Neuronal stem cell (in vitro differentiated cells): Measurements from ENCODE around the gene STK31.
"Not testable (repeated sequence)": the region's sequence is repeated elsewhere in the genome, so short reads cannot be mapped to it uniquely, and the experiment has no call there.

Experiments used
- DNase-seq: peaks from one replicate; pipeline ENCODE4 v3.0.0-alpha.2; 2013; ENCODE audit warnings: low spot score
- H2AFZ ChIP-seq: one replicate; pipeline ENCODE4 v1.6.1; 2013; ENCODE audit warnings: mild to moderate bottlenecking, low read length, inconsistent platforms
- H2AK5ac ChIP-seq: 2 replicates; pipeline ENCODE4 v1.6.1; 2013; ENCODE audit warnings: low read depth, mild to moderate bottlenecking, inconsistent platforms, low read length, moderate library complexity, mixed read lengths
- H2BK120ac ChIP-seq: 2 replicates; pipeline ENCODE4 v1.6.1; 2013; ENCODE audit warnings: low read depth, mild to moderate bottlenecking, inconsistent platforms, low read length, moderate library complexity, mixed read lengths
- H2BK12ac ChIP-seq: one replicate; pipeline ENCODE4 v1.6.1; 2013; ENCODE audit warnings: low read length, inconsistent platforms
- H2BK15ac ChIP-seq: 2 replicates; pipeline ENCODE4 v1.6.1; 2013; ENCODE audit warnings: mild to moderate bottlenecking, low read length, inconsistent platforms, mixed read lengths
- H2BK5ac ChIP-seq: one replicate; pipeline ENCODE4 v1.6.1; 2013; ENCODE audit warnings: inconsistent platforms, mild to moderate bottlenecking, low read length, moderate library complexity
- H3K14ac ChIP-seq: one replicate; pipeline ENCODE4 v1.6.1; 2013; ENCODE audit warnings: low read length, inconsistent platforms
- H3K18ac ChIP-seq: 2 replicates; pipeline ENCODE4 v1.6.1; 2013; ENCODE audit warnings: low read length, inconsistent platforms
- H3K23ac ChIP-seq: 2 replicates; pipeline ENCODE4 v1.6.1; 2013; ENCODE audit warnings: low read depth, mild to moderate bottlenecking, mixed read lengths, low read length, inconsistent platforms; ENCODE audit not compliant: poor library complexity
- H3K27ac ChIP-seq: replicated peaks from 3 replicates; pipeline ENCODE4 v1.5.1; 2013; ENCODE audit warnings: low read length, inconsistent platforms
- H3K27me3 ChIP-seq, 3 experiments: 2 replicates each; pipeline ENCODE4 v1.6.1; 2013; ENCODE audit warnings: low read length in 3 of 3, mild to moderate bottlenecking in 2 of 3, inconsistent platforms in 1 of 3, low read depth in 1 of 3, mixed read lengths in 1 of 3, moderate library complexity in 1 of 3; ENCODE audit not compliant: control insufficient read depth in 3 of 3, insufficient read depth in 3 of 3
- H3K36me3 ChIP-seq, 2 donors: replicated peaks in 1 of 2; 2 replicates each; pipeline ENCODE4 v1.6.1; 2013; ENCODE audit warnings: low read length in 2 of 2; ENCODE audit not compliant: control insufficient read depth in 2 of 2, insufficient read depth in 2 of 2
- H3K4ac ChIP-seq: 2 replicates; pipeline ENCODE4 v1.6.1; 2013; ENCODE audit warnings: inconsistent platforms, mild to moderate bottlenecking, low read length, moderate library complexity
- H3K4me1 ChIP-seq, 2 donors: 1 replicate in 1 of 2; 2 replicates in 1 of 2; pipeline ENCODE4 v1.6.1; 2013; ENCODE audit warnings: low read length in 2 of 2, low read depth in 1 of 2; ENCODE audit not compliant: control insufficient read depth in 2 of 2, insufficient read depth in 1 of 2
- H3K4me2 ChIP-seq: one replicate; pipeline ENCODE4 v1.6.1; 2013; ENCODE audit warnings: mild to moderate bottlenecking, low read length, inconsistent platforms; ENCODE audit not compliant: insufficient read depth, poor library complexity, severe bottlenecking
- H3K4me3 ChIP-seq, 2 donors: 2 replicates each; pipeline ENCODE4 v1.5.1; 2013; ENCODE audit warnings: low read length in 2 of 2, mild to moderate bottlenecking in 2 of 2, inconsistent platforms in 1 of 2, moderate library complexity in 1 of 2
- H3K79me1 ChIP-seq: one replicate; pipeline ENCODE4 v1.6.1; 2013; ENCODE audit warnings: low read depth, mild to moderate bottlenecking, inconsistent platforms, low read length, moderate library complexity
- H3K9ac ChIP-seq: one replicate; pipeline ENCODE4 v1.6.1; 2013; ENCODE audit warnings: mild to moderate bottlenecking, low read depth, low read length, inconsistent platforms; ENCODE audit not compliant: poor library complexity
- H3K9me3 ChIP-seq, 2 donors: replicated peaks in 1 of 2; 2 replicates each; pipeline versions ENCODE3 to v1.6.1; 2013; ENCODE audit warnings: low read length in 2 of 2, mild to moderate bottlenecking in 2 of 2, inconsistent platforms in 1 of 2, low read depth in 1 of 2, mixed read lengths in 1 of 2, moderate library complexity in 1 of 2; ENCODE audit not compliant: control insufficient read depth in 2 of 2, insufficient read depth in 1 of 2
- H4K8ac ChIP-seq: one replicate; pipeline ENCODE4 v1.6.1; 2013; ENCODE audit warnings: low read depth, mild to moderate bottlenecking, inconsistent platforms, low read length, moderate library complexity
- H4K91ac ChIP-seq: one replicate; pipeline ENCODE4 v1.6.1; 2013; ENCODE audit warnings: low read length, low read depth, mild to moderate bottlenecking, inconsistent platforms; ENCODE audit not compliant: poor library complexity
- WGBS, 2 donors: extraction: QIAGEN DNeasy Blood & Tissue Kit; methylation state at CpG; one replicate each; pipeline ENCODE4 v1.1.7; 2013; ENCODE audit warnings: missing lambda C conversion rate in 2 of 2, mixed read lengths in 1 of 2; ENCODE audit not compliant: insufficient read length in 2 of 2, insufficient replicate concordance in 1 of 2; ENCODE audit errors: extremely low coverage in 2 of 2; 5-methylcytosine and 5-hydroxymethylcytosine counted together

The STK31 gene

GRCh38 chr7:23758839-23759238, 48.8 kb downstream of the STK31 start:
- not testable (repeated sequence) for H3K18ac ChIP-seq, H2BK5ac ChIP-seq, H3K27me3 ChIP-seq, H2BK120ac ChIP-seq, H4K8ac ChIP-seq, H3K9ac ChIP-seq, H3K4ac ChIP-seq, DNase-seq, H2AFZ ChIP-seq, H3K23ac ChIP-seq, H3K14ac ChIP-seq, H3K79me1 ChIP-seq, H3K9me3 ChIP-seq, H3K4me3 ChIP-seq, H3K4me2 ChIP-seq, H2AK5ac ChIP-seq, H2BK12ac ChIP-seq, H3K36me3 ChIP-seq, H3K4me1 ChIP-seq, H4K91ac ChIP-seq, H3K27ac ChIP-seq, H2BK15ac ChIP-seq
- WGBS, 2 donors: no CpG with 5 or more reads among the region's 3 CpGs

GRCh38 chr7:23759671-23760391, 49.8 kb downstream of the STK31 start:
- Histone ChIP-seq H3K18ac (no peak overlapping the region), H3K4me3 (no peak overlapping the region), H2BK12ac (no peak overlapping the region), H4K8ac (no peak overlapping the region), H3K4ac (no peak overlapping the region), H4K91ac (no peak overlapping the region), H3K79me1 (no peaks in the 10 kb centered on the region), H2BK5ac (no peak overlapping the region), H2BK120ac (no peak overlapping the region), H2AK5ac (no peak overlapping the region), H3K23ac (no peak overlapping the region), H3K9ac (no peak overlapping the region), H3K27me3 (no peaks in the 10 kb centered on the region), H3K9me3 (no peaks in the 10 kb centered on the region), H2BK15ac (no peak overlapping the region), H3K14ac (no peak overlapping the region), H3K4me1 (no peaks in the 10 kb centered on the region), H2AFZ (no peak overlapping the region), H3K4me2 (no peak overlapping the region), H3K27ac (no peak overlapping the region), H3K36me3 (no peaks in the 10 kb centered on the region)
- no peak for DNase-seq

GRCh38 chr7:23765943-23766342, 55.9 kb downstream of the STK31 start:
- Histone ChIP-seq H3K14ac (no peak overlapping the region), H4K8ac (no peak overlapping the region), H3K36me3 (no peaks in the 10 kb centered on the region), H2BK15ac (no peak overlapping the region), H4K91ac (no peak overlapping the region), H3K79me1 (no peaks in the 10 kb centered on the region), H2BK120ac (no peak overlapping the region), H3K4me1 (no peaks in the 10 kb centered on the region), H3K9me3 (no peaks in the 10 kb centered on the region), H3K27ac (no peak overlapping the region), H2AK5ac (no peak overlapping the region), H3K4ac (no peak overlapping the region), H2AFZ (no peak overlapping the region), H3K4me2 (no peak overlapping the region), H2BK5ac (no peak overlapping the region), H3K9ac (no peak overlapping the region), H3K23ac (no peak overlapping the region), H3K27me3 (no peaks in the 10 kb centered on the region), H2BK12ac (no peak overlapping the region), H3K4me3 (no peak overlapping the region), H3K18ac (no peak overlapping the region)
- no CpG with 5 or more reads among the region's 3 CpGs for WGBS, 2 donors
- DNase-seq: no peak

DNA sequence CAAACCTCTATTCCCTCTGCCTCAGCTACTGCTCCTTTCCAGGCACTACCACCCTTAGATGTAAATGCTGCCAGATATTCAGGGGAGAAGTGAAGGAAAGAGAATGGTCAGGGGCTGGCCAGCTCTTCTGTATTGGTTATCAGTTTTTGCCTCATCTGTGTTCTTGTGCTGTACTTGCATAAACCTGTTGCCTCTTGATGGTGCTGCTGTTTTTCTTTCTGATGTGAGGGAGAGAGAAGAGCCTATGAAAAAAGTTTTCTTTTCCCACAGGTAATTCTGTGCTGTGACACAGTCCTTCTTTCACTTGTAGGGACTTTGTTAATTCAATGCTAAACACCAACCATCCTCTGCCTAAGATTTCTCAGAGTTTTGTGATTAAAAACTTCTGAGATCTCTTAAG, 57.5 kb downstream of the STK31 start:
- no peak overlapping the region for H3K4me2 ChIP-seq
- H3K9me3 ChIP-seq: no peaks in the 10 kb centered on the region
- H2AK5ac ChIP-seq: no peak overlapping the region
- no peak overlapping the region for H3K23ac ChIP-seq
- no peak overlapping the region for H4K91ac ChIP-seq
- no peaks in the 10 kb centered on the region for H3K36me3 ChIP-seq
- no peak overlapping the region for H3K27ac ChIP-seq
- H2BK12ac ChIP-seq: no peak overlapping the region
- no peak overlapping the region for H3K14ac ChIP-seq
- DNase-seq: no peak
- no peak overlapping the region for H4K8ac ChIP-seq
- H3K9ac ChIP-seq: no peak overlapping the region
- no peak overlapping the region for H2BK5ac ChIP-seq
- no peaks in the 10 kb centered on the region for H3K79me1 ChIP-seq
- no peak overlapping the region for H3K4ac ChIP-seq
- H2BK15ac ChIP-seq: no peak overlapping the region
- no peak overlapping the region for H2AFZ ChIP-seq
- H3K4me3 ChIP-seq: no peak overlapping the region
- no peaks in the 10 kb centered on the region for H3K4me1 ChIP-seq
- H3K18ac ChIP-seq: no peak overlapping the region
- no peak overlapping the region for H2BK120ac ChIP-seq
- H3K27me3 ChIP-seq: no peaks in the 10 kb centered on the region
